ENCODE data around the gene PSAT1.

PSAT1 gene

DNA sequence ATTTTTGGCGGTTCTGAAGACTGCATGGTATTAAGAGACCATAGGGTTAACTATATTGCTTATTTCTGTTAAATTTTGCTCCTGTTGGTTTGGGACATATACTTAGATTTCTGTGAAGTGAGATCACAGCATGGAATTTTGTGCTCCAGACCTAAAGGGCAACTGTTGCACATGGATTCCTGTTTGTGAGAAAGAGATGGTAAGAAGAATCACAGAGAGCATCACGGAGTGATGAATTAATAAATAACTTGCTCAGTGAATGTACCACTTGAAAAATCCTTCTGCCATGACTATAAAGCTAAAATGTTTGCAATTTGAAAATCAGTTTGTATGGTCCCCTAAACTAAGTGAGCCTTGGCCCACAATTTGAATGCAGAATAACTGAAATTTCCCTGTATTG is 4.5 kb downstream of the PSAT1 start:
- TF ChIP-seq, protein P1, sequence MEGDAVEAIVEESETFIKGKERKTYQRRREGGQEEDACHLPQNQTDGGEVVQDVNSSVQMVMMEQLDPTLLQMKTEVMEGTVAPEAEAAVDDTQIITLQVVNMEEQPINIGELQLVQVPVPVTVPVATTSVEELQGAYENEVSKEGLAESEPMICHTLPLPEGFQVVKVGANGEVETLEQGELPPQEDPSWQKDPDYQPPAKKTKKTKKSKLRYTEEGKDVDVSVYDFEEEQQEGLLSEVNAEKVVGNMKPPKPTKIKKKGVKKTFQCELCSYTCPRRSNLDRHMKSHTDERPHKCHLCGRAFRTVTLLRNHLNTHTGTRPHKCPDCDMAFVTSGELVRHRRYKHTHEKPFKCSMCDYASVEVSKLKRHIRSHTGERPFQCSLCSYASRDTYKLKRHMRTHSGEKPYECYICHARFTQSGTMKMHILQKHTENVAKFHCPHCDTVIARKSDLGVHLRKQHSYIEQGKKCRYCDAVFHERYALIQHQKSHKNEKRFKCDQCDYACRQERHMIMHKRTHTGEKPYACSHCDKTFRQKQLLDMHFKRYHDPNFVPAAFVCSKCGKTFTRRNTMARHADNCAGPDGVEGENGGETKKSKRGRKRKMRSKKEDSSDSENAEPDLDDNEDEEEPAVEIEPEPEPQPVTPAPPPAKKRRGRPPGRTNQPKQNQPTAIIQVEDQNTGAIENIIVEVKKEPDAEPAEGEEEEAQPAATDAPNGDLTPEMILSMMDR (conservative IDR thresholded peaks at IDR 0.05): no peak
- no peak for TF ChIP-seq ZFX (IDR thresholded peaks at IDR 0.05)
- H3K27ac ChIP-seq: no peak overlapping the region

DNA sequence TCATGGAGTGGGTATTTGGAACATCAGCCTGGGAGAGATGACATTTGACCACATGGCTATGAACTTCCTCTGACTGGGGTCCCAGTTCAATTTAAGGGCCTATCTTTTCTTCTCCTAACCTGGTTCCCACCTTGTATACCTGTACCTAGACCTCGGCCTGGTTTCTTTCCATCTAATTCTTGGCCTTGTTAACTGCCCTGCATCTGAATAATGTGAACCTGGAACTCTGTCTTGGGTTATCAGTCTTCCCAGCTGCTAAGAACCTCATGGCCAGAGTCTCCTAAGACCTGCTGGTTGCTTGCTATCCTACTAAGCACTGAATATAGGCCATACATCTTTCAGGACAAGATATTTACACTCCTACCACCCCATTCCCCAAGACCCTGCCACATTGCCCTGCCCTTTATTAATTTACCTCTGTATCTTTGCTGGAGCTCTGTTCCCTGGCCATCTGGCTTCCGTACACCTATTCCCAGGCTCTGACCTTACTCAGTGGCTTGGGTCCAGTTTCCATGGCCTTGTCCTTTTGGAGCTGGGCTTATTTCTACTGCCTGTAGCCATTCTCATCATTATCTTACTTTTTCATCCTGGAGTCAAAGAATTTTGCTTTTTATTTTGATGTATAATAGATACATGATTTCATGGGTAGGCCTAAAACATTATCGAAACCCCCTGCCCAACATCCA is 6.6 kb downstream of the PSAT1 start:
- H3K27ac ChIP-seq: no peak overlapping the region
- TF ChIP-seq, protein P1 (conservative IDR thresholded peaks at IDR 0.05): no peak
- no peak for TF ChIP-seq ZFX (IDR thresholded peaks at IDR 0.05)

DNA sequence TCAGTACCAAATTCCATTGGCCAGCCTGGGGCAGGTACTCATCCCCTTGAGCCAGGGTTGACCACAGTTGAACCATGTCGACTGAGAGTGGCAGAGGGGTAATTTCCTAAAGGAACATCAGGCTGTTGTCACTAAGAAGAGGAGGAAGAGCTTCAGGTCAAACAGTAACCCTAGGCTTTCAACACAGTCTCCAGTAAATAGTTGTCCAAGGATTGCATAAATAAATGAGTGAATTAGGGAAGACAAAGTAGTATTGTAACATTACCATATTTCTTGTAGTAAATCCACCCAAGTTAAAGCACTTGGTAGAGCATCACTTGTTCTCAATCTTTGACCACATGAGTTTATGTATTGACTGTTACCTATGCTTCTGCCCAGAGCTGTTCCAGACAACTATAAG is 7.4 kb downstream of the PSAT1 start:
- no peak for TF ChIP-seq ZFX (IDR thresholded peaks at IDR 0.05)
- TF ChIP-seq, protein P1 (conservative IDR thresholded peaks at IDR 0.05): no peak
- no peak overlapping the region for H3K27ac ChIP-seq

DNA sequence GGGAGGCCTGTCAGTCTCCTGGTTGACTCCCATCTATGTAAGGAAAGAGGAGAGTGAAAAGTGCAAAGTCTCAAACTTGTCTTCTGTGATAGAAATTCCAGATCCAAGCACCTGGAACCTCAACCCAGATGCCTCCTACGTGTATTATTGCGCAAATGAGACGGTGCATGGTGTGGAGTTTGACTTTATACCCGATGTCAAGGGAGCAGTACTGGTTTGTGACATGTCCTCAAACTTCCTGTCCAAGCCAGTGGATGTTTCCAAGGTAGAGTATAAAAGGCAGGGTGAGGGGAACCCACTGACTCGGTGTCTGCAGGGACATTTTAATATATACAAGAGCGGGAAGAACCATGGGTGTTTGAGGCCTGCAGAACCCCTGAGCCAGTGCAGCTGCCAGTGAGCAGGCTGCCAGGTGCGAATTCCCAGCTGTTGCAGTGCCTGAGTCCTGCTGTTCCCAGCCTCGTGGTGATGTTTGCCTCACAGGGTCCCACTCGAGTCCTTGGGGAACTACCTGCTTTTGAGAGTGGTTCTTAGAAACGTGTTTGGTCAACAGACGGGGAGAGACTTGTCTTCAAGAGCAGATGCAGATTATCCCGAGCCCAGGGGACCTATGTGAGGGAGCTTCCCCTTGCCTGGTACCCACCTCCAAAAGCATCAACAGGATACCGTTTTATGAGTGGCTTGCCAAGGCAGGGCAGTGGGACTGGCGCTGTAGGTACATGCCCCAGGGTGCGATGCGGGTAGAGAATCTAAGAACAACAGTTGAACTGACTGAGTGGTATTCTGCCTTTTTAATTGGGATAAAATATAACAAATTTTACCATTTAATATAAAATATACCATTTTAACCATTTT is 9.5 kb downstream of the PSAT1 start:
- H3K27ac ChIP-seq: no peak overlapping the region
- TF ChIP-seq, protein P1 (conservative IDR thresholded peaks at IDR 0.05): no peak
- TF ChIP-seq ZFX (IDR thresholded peaks at IDR 0.05): no peak

DNA sequence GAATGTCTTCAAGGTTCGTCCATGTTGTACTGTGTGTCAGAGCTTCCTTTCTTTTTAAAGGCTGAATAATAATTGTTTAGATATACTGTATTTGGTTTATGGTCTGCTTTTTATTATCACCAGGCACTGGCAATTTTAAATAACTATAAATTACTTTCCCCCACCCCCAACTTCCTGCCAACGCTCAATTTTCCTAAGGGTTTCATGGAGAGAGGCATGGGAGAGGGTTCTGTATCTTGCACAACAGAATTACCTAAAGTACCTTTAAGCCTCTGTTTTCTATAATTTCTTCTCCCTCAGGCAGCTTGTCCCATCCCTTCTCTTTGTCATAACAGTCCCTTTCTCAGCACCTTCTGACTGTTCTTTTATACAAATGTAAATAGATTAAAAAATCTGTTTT is 10.4 kb downstream of the PSAT1 start:
- no peak for TF ChIP-seq ZFX (IDR thresholded peaks at IDR 0.05)
- TF ChIP-seq, protein P1 (conservative IDR thresholded peaks at IDR 0.05): no peak
- no peak overlapping the region for H3K27ac ChIP-seq

DNA sequence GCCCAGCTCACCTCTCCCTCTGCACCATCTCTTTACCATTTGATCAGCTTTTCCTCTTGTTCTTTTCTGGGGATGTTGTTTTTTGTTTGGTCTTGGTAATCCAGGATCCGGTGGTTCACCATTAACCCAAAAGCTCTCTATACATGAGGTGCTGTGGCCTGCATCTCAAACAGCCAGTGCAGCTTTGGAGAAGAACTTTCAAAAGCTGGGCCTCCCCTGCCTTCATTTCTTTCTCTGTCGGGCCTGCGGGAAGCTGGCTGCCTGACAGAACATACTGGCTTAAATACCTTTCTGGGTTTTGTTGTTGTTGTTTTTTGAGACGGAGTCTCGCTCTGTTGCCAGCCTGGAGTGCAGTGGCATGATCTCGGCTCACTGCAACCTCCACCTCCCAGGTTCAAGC is 12.1 kb downstream of the PSAT1 start:
- TF ChIP-seq ZFX (IDR thresholded peaks at IDR 0.05): no peak
- TF ChIP-seq, protein P1 (conservative IDR thresholded peaks at IDR 0.05): no peak
- H3K27ac ChIP-seq: no peak overlapping the region

DNA sequence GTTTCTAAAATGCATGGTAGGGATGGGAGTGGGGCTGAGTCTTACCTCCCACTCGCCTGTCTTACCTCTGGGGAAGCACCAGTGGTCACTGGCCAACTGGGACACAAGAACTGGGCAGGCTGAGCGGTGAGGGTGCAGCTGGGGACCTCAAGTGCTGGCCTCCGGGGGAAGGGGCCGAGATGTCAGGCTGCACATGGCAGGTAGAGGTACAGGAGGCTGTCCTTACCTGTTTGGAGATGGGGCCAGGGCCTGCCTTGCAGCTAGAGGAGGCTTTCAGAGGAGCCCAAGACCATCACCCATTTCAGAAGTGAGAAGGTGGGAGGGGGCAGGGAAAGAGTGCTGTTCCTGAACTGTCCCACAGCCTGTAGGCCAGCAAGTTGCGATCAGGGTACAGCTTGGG is 14.2 kb downstream of the PSAT1 start:
- TF ChIP-seq, protein P1 (conservative IDR thresholded peaks at IDR 0.05): no peak
- TF ChIP-seq ZFX (IDR thresholded peaks at IDR 0.05): no peak
- H3K27ac ChIP-seq: peak overlapping the region; percentile 82

Measured in C4-2B (cell line).